GM19328 (cell line): ENCODE data around the gene POTEF.
"Not testable (repeated sequence)": the region's sequence is repeated elsewhere in the genome, so short reads cannot be mapped to it uniquely, and the experiment has no call there.

Experiments
- ATAC-seq: cut with Tn5 transposase; IDR thresholded peaks from one replicate; pipeline ENCODE4 v1.9.1; 2021; ENCODE audit warnings: mild to moderate bottlenecking, moderate library complexity; ENCODE audit not compliant: unreplicated experiment

The POTEF gene

DNA sequence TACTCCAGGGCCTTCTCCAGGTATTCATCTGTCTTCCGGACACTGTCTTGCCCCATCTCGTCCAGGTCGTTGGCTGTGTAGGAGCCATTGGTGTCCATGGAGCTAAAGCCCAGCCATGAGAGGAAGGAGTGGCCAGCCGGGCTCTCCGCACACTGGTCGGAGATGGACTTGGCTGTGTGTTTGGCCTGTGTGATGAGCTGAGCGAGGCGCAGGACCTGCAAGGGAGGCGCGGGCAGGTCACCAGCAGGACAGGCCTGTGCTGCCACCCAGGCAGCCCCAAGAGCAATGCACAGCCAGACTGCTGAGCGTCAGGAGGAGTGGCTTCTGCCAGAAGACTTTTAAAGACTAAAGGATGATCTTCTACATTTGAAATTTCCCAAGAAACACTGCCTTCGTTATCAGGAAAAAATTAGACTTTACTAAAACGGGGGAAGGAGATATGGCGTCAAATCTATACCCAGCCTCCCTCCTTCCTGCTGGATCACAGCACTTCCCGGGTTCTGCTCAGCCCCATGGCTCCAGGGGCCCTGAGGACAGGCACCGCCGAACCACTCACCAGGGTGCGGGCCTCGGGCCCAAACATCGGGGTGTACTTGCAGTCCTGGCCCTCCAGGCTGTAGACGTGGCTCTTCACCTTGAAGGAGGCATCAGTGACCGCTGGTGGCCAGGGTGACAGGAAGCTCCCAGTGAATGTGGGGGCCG, 24.9 kb upstream of the POTEF start:
- ATAC-seq, result not testable (repeated sequence)

DNA sequence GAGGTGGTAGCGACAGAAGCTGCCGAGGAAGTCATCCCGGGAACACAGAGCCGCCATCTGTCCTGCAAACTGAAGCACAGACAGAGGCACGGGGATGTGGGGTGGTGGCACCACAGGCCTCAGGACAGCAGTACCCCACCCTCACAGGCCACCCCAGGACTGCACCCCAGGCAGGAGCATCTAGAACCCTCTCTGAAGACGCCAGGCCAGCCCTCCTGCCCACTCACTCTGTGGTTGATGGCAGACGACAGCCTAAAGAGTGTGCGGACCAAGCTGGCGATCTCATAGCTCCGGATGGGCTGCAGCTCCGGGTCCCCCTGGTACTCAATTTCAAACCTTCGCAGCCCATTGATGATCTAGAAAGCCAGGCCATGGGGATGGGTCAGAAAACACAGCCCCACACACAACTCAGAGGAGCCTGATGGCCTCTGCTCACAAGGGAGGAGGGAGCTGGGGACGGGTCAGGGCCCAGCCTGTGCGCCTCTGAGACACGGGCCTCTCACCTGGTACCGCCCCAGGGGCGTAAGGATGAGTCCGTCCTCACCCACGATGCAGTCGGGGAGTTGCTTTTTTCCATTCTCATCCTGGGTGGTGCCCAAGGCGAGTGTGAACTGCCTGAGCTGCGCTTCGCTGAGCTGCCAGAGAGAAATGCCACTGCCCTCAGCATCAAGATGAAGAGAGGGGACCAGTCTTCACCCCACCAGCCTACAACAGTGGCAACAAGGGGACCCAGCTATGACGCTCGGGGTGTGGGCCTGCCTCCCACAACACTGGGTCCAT, 24.0 kb upstream of the POTEF start:
- ATAC-seq, result no peak

GRCh38 chr2:130152136-130152815, 23.3 kb upstream of the POTEF start:
- not testable (repeated sequence) for ATAC-seq

GRCh38 chr2:130151145-130151512, 22.1 kb upstream of the POTEF start:
- not testable (repeated sequence) for ATAC-seq

GRCh38 chr2:130150181-130151144, 21.4 kb upstream of the POTEF start:
- ATAC-seq, result no peak

DNA sequence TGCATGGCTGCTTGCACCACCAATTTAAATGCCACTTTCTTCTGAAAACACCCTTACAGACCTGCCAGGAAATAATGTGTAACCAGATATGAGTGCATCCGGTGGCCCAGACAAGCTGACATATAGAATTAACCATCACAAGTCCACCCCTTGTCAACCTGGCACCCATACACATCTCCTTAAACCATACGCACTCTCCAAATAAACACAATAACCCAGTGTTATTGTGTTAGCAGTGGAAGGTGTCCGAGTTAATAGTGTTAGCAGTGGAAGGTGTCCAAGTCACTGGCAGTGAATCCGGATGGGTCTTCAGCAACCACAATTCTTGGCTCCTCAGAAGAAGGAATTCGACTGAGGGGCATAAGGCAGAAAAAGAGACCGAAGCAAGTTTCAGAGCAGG, 19.5 kb upstream of the POTEF start:
- not testable (repeated sequence) for ATAC-seq

GRCh38 chr2:130145006-130145414, 16.0 kb upstream of the POTEF start, which contains the start of gene CCDC74B:
Gene CCDC74B (minus strand): TSS chr2:130145112. CDS start chr2:130144996, 116 bp downstream.
- ATAC-seq, result peak; percentile 87

GRCh38 chr2:130143266-130144039, 14.4 kb upstream of the POTEF start:
- ATAC-seq, result not testable (repeated sequence)

DNA sequence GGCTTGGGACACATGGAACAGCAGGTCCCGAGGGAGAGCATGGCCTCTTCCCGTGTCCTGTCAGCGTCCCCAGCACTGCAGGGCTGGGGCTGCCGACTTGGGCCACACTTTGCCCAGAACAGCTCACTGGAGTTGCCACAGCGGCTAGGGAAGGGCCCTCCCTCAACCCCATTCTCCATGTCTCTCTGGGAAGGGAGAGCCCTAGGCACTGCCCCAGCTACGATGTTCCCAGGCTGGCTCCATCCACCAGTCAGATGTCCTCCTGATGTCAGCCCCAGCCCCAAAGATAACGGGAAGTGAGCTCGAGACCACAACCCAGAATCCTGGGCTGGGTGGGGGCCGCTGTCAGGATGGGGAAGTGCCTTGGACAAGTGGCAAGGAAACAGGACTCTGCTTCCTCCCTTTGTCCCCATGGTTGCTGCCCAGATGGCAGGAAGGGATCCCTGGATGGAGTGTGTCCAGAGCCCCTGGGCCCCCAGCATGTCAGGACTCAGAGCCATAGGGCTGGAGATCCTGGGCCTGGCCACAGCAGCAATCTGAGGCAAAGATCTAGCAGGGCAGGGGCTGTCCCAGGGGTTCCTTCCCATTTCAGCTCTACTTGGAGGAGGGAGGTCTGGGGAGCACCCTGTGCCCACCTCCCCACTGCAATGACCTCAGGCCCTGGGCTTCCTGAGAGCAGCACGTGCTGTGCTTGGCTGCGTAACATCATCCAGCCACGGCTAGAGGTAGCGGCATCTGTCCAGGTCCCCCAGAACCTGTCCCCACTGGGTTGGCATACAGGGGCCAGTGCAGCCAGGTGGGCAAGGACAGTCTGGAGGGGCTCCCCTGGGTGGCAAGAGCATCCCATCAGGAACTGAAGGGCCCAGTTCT, 13.6 kb upstream of the POTEF start:
- ATAC-seq, result not testable (repeated sequence)

DNA sequence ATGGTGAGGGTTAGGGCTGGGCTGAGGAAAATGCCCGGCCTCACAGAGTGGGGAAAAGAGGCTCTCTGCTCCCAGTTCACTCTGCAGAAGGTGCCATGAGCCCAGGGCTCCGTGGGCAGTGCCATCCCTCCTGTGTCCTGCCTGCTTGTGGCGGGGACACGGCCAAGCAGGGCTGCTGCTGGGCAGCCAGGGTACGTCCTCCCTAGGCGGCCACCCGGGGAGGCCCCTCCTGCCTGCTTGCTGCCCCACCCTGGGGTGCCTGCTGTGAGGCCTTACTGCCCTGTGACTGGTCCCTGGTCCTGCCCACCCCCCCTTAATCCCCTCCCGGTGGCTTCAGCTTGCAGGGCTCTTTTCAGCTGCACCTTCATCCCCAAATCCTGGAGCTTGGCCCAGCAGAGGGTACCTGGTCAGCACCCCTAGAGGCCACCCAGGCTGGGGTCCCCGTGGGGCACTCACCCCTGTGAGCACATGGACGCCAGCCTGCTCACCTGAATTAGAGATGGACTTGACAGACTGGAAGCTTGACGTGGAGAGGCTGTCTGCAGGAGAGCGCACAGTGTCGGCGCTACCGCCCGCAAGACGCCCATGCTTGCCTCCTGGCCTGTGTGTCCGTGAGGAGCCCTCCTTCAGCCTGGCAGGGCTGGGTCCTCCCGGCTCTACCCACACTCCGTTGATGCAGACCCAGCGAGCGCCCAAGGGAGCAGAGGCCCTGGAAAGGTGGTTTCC, 12.8 kb upstream of the POTEF start:
- not testable (repeated sequence) for ATAC-seq

DNA sequence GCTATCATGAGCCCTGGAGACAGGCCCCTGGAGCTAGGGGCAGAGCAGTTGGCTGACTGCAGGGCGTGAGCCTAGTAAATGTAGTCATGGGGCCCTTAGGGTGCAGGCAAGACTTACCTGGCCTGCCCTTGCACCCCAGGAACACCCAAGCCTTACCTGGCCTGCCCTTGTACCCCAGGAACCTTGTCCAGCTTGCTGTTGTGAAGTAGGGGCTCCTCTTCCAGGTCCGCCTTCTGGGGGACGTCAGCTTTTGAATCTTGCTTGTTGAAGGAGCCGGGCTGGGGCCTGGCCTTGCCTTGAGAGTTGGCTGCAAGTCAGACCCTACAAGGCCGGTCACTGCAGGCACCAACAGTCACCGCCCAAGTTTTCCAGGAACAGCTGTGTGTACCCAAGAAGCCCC, 12.0 kb upstream of the POTEF start:
- ATAC-seq, result not testable (repeated sequence)

DNA sequence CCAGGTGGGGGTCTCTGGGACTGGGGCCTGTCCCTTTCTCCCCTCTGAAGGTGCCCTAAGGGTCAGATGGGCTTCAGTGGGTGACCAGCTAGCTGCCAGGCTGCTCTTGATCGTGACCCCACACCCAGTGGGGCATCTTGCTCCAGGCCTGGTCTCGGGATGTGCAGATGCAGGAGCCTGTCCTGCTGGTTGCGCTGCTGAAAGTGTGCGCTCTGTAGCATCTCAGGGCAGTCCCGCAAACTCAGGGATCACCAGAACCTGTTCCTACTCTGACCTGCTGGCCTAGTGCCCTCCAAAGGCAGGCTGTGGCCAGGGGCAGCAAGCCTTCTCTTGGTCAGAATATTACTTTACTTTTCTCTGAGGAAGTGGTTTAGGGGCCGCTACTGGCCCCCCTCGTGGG, 11.5 kb upstream of the POTEF start:
- ATAC-seq, result not testable (repeated sequence)

DNA sequence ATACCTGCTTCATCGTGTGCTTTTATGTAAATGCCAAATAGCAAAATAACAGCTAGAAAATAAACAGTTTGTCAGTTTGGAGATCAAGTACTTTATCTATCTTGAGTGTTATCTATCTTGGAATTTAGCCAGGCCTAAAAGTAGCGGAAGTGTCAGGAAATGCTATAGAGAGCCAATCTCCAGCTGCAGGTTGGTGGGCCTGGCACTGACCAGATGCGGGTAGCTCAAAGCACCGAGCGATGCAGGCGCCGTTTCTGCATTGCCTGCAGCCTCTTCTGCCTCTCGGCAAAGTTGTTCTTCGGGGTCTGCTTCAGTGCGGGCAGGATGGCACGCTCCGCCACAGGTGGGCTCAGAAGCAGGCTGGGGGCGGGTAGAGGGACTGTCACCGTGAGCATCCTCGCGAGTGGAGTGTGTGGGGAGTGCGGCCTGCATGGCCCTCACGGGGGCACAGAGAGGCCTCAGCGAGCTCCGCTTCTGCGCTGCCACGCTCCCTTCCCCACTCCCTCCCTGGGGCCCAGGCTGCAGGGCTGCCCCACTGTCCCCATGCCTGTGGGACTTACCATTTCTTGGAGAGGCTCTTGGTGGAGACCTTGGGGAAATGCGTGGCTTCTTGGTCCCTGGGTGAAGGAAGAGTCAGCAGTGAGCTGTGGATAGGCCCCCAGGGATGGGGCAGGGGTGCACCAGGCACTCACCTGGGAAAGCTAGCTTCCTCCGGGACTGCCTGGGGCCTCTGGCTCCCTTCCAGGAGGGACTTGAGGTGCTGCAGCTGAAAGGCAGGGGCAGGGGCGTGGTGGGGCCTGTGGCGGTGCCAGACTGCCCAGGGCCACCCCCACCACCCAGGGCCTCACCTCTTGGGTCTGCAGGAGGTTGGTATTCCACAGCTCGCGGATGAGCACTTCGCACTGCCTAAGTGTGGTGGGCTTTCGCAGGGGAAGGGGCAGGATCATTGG, 10.6 kb upstream of the POTEF start:
- ATAC-seq, result not testable (repeated sequence)

GRCh38 chr2:130138841-130139251, 9.8 kb upstream of the POTEF start:
- ATAC-seq, result not testable (repeated sequence)

GRCh38 chr2:130138326-130138725, 9.3 kb upstream of the POTEF start:
- ATAC-seq, result not testable (repeated sequence)

DNA sequence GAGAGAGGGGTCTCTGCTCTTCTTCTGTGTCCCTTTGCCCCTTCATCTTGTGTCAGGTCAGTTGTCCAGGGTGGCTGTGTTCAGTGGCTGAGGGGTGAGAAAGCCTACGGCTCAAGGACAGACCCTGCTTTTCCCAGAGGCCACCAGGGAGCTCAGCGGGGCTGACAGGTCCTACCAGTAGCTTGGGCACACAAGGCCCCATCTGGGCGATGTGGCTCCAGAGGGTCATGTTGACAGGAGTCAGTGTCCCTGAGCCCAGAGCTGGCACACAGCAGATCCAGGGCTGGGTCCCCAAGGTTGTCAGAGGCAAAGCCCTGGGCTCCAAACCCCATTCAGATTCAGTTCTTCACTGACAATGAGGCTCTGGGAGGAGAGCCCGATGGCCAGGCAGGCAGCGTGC, 8.1 kb upstream of the POTEF start:
- ATAC-seq, result not testable (repeated sequence)

- ATAC-seq, result not testable (repeated sequence)
Measured at GRCh38 chr2:130136546-130136945, 7.5 kb upstream of the POTEF start.
